IMR-90 (cell line): ENCODE data around the gene AGBL3. TPM values are rescaled to one million over a fixed set of nuclear protein-coding genes. Genes with fewer than 3 reads are reported as not detected.

Source experiments
- ATAC-seq: fragments of 200-7000 bp; cut with Tn5 transposase; 2 replicates; pipeline ENCODE4 v1.9.1; 2020; ENCODE audit warnings: low read depth, mild to moderate bottlenecking, moderate library complexity
- BruUV-seq: library from RNA; stranded (reverse); fragments of 400-500 nt; replicated peaks from 2 replicates; lab custom pipeline; 2021; lab: Mats Ljungman, UMichigan
- CTCF ChIA-PET: fragments of 300-600 bp; formaldehyde crosslinking; extraction: SDS; loops from one replicate; lab custom pipeline; 2021; ENCODE audit warnings: antibody characterized with exemption; lab: Yijun Ruan, JAX
- POLR2A ChIA-PET: fragments of 300-600 bp; sonication (Branson Sonifier 250); formaldehyde crosslinking; loops from one replicate; lab custom pipeline; 2022; ENCODE audit warnings: antibody characterized with exemption; ENCODE audit not compliant: unreplicated experiment; lab: Charles Lee
- DNase-seq: peaks from one replicate; pipeline ENCODE4 v3.0.0; 2013
- H2AFZ ChIP-seq: replicated peaks from 2 replicates; pipeline ENCODE3; 2013; ENCODE audit warnings: low read length, mild to moderate bottlenecking; ENCODE audit not compliant: poor library complexity
- H2AK5ac ChIP-seq: 2 replicates; pipeline ENCODE4 v1.6.1; 2013; ENCODE audit warnings: low read depth, low read length, inconsistent platforms
- H2AK9ac ChIP-seq: replicated peaks from 2 replicates; pipeline ENCODE3; 2013; ENCODE audit warnings: mild to moderate bottlenecking, low read depth, low read length, moderate library complexity; ENCODE audit not compliant: poor library complexity
- H2BK120ac ChIP-seq: 2 replicates; pipeline ENCODE4 v1.6.1; 2013; ENCODE audit warnings: low read depth, low read length, inconsistent platforms
- H2BK15ac ChIP-seq: 3 replicates; pipeline ENCODE4 v1.6.1; 2013; ENCODE audit warnings: low read depth, low read length, inconsistent platforms
- H2BK20ac ChIP-seq: 2 replicates; pipeline ENCODE4 v1.6.1; 2013; ENCODE audit warnings: low read depth, mild to moderate bottlenecking, inconsistent platforms, low read length, moderate library complexity
- H2BK5ac ChIP-seq: 2 replicates; pipeline ENCODE4 v1.6.1; 2013; ENCODE audit warnings: mild to moderate bottlenecking, low read depth, low read length, inconsistent platforms; ENCODE audit not compliant: poor library complexity, severe bottlenecking
- H3K14ac ChIP-seq: replicated peaks from 2 replicates; pipeline ENCODE4 v1.6.1; 2013; ENCODE audit warnings: low read depth, low read length, inconsistent platforms
- H3K18ac ChIP-seq: 2 replicates; pipeline ENCODE4 v1.6.1; 2013; ENCODE audit warnings: low read depth, low read length, control low read depth
- H3K23ac ChIP-seq: 2 replicates; pipeline ENCODE4 v1.6.1; 2013; ENCODE audit warnings: low read depth, low read length, inconsistent platforms
- H3K27ac ChIP-seq: 2 replicates; pipeline ENCODE4 v1.5.1; 2013; ENCODE audit warnings: mild to moderate bottlenecking, control low read depth, low read length; ENCODE audit not compliant: insufficient read depth
- H3K27me3 ChIP-seq: 2 replicates; pipeline ENCODE4 v1.6.1; 2013; ENCODE audit warnings: low read length; ENCODE audit not compliant: control insufficient read depth, insufficient read depth
- H3K36me3 ChIP-seq: 2 replicates; pipeline ENCODE4 v1.6.1; 2013; ENCODE audit warnings: low read length, mixed read lengths; ENCODE audit not compliant: control insufficient read depth, insufficient read depth
- H3K4ac ChIP-seq: 2 replicates; pipeline ENCODE4 v1.6.1; 2013; ENCODE audit warnings: low read depth, low read length, inconsistent platforms
- H3K4me1 ChIP-seq: 2 replicates; pipeline ENCODE4 v1.6.1; 2013; ENCODE audit warnings: low read length, mixed read lengths; ENCODE audit not compliant: control insufficient read depth, insufficient read depth
- H3K4me2 ChIP-seq: 2 replicates; pipeline ENCODE4 v1.6.1; 2013; ENCODE audit warnings: low read depth, mild to moderate bottlenecking, control low read depth, low read length, moderate library complexity
- H3K4me3 ChIP-seq: 2 replicates; pipeline ENCODE4 v1.5.1; 2013; ENCODE audit warnings: low read depth, mild to moderate bottlenecking, control low read depth, low read length, moderate library complexity; ENCODE audit not compliant: insufficient read depth
- H3K56ac ChIP-seq: 2 replicates; pipeline ENCODE4 v1.6.1; 2013; ENCODE audit warnings: low read length, inconsistent platforms; ENCODE audit not compliant: insufficient read depth; ENCODE audit errors: extremely low read depth
- H3K79me1 ChIP-seq, 2 experiments: 2 replicates each; pipeline ENCODE4 v1.6.1; 2013; ENCODE audit warnings: low read length in 2 of 2, inconsistent platforms in 1 of 2, low read depth in 1 of 2
- H3K9ac ChIP-seq: 2 replicates; pipeline ENCODE4 v1.6.1; 2013; ENCODE audit warnings: low read depth, low read length, control low read depth
- H3K9me1 ChIP-seq: 2 replicates; pipeline ENCODE4 v1.6.1; 2013; ENCODE audit warnings: low read length, inconsistent platforms; ENCODE audit not compliant: insufficient read depth
- H3K9me3 ChIP-seq: 2 replicates; pipeline ENCODE4 v1.6.1; 2013; ENCODE audit warnings: low read length; ENCODE audit not compliant: control insufficient read depth, insufficient read depth
- H4K20me1 ChIP-seq: 2 replicates; pipeline ENCODE4 v1.6.1; 2013; ENCODE audit warnings: low read length, inconsistent platforms; ENCODE audit not compliant: insufficient read depth
- H4K5ac ChIP-seq: 2 replicates; pipeline ENCODE4 v1.6.1; 2013; ENCODE audit warnings: mild to moderate bottlenecking, low read depth, low read length, control low read depth
- H4K8ac ChIP-seq, 2 experiments: 2 replicates each; pipeline ENCODE4 v1.6.1; 2013; ENCODE audit warnings: low read depth in 2 of 2, low read length in 2 of 2, control low read depth in 1 of 2, inconsistent platforms in 1 of 2
- H4K91ac ChIP-seq: 2 replicates; pipeline ENCODE4 v1.6.1; 2013; ENCODE audit warnings: low read depth, low read length, inconsistent platforms; ENCODE audit not compliant: insufficient read depth
- SMC3 ChIP-seq: fragments of 150-350 bp; IDR thresholded peaks from 2 replicates; pipeline ENCODE4 v1.6.1; 2016; ENCODE audit warnings: low read depth, mild to moderate bottlenecking, antibody characterized with exemption, low read length, moderate library complexity
- WGBS, 2 experiments: methylation state at CpG; one replicate each; pipeline versions ENCODE4 v1.1.5 to v1.1.7; 2013; ENCODE audit warnings: missing lambda C conversion rate in 2 of 2; ENCODE audit not compliant: insufficient read length in 1 of 2; ENCODE audit errors: extremely low coverage in 2 of 2; 5-methylcytosine and 5-hydroxymethylcytosine counted together
- dilution Hi-C: fragments of 300-500 bp; cut with HindIII; formaldehyde crosslinking; loops from one replicate; pipeline ENCODE4 v1.14.3; 2018; ENCODE audit warnings: low sequenced_read_pairs; ENCODE audit not compliant: unreplicated experiment
- in situ Hi-C: fragments of 300-500 bp; cut with MboI; formaldehyde crosslinking; loops from 3 replicates; pipeline ENCODE4 v1.14.3; 2019; ENCODE audit warnings: low sequenced_read_pairs, inconsistent platforms, mixed read lengths
- intact Hi-C: fragments of 100-400 bp; cut with micrococcal nuclease; formaldehyde crosslinking; loops from 2 replicates; pipeline ENCODE4 v1.10.0; 2022
- polyA plus RNA-seq, 3 experiments: library from polyadenylated mRNA; depleted of rRNA; stranded (reverse); fragments of >200 nt; gene quantifications; 2 replicates each; pipeline ENCODE4 v1.2.3, GENCODE V29; 2012; ENCODE audit warnings: low replicate concordance in 1 of 3
- total RNA-seq: library from RNA; depleted of rRNA; stranded (reverse); fragments of >200 nt; gene quantifications from 2 replicates; pipeline ENCODE4 v1.2.3, GENCODE V29; 2012

The AGBL3 gene
- total and polyA plus RNA-seq, 2 of the 4 experiments (the other 2 are of a cell fraction): 0.18 to 0.65 TPM

DNA sequence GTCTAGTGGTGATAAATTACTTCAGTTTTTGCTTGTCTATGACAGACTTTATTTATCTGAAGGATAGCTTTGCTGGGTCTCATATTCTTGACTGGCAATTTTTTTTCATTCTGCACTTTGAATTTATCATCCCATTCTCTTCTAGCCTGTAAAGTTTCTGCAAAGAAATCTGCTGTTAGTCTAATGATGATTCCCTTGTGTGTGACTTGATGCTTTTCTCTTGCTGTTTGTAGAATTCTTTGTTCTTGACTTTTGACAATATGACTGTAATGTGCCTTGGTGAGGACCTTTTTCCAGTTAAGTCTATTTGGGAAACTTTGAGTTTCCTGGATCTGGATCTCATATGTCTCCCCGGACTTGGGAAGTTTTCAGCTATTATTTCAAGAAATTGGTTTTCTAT, 102.3 kb downstream of the AGBL3 start:
- POLR2A ChIA-PET: no interaction called here
- Histone ChIP-seq H3K56ac (no peak overlapping the region), H3K4ac (no peak overlapping the region), H3K79me1 (no peaks in the 10 kb centered on the region), H3K4me1 (no peaks in the 10 kb centered on the region), H2AK9ac (no peak overlapping the region), H3K4me3 (no peak overlapping the region), H2BK120ac (no peak overlapping the region), H2BK20ac (no peak overlapping the region), H3K9me1 (no peaks in the 10 kb centered on the region), H3K36me3 (no peaks in the 10 kb centered on the region), H3K27me3 (no peaks in the 10 kb centered on the region; the same call in 1 of the 2 replicates), H3K9ac (no peak overlapping the region), H2BK5ac (no peak overlapping the region), H3K23ac (no peak overlapping the region), H2AFZ (no peak overlapping the region), H3K14ac (no peak overlapping the region), H4K91ac (no peak overlapping the region), H4K8ac (no peak overlapping the region), H2AK5ac (no peak overlapping the region), H3K9me3 (no peaks in the 10 kb centered on the region), H4K20me1 (no peaks in the 10 kb centered on the region), H4K5ac (no peak overlapping the region), H2BK15ac (no peak overlapping the region), H3K4me2 (no peak overlapping the region), H3K27ac (no peak overlapping the region), H3K18ac (no peak overlapping the region)
- no peak for TF ChIP-seq SMC3
- intact Hi-C loops (no loop called here), dilution Hi-C loops (no loop called here), in situ Hi-C loops (no loop called here)
- CTCF ChIA-PET: no interaction called here
- ATAC-seq (no peak), DNase-seq (no peak)
- no CpG with 5 or more reads among the region's 1 CpG for WGBS, 2 experiments
- BruUV-seq: no TSS peak
